Gastroesophageal sphincter (tissue), 3 donors: ENCODE results near the gene C12orf60.

Experiments used
- POLR2AphosphoS5 ChIP-seq: sonication (generic); formaldehyde crosslinking; IDR thresholded peaks from one replicate; pipeline ENCODE4 v1.6.1; 2017; ENCODE audit warnings: antibody characterized with exemption
- TF ChIP-seq, protein P1 (sequence below), 4 experiments: fragments of 200-600 bp in 2 of 4; fragments of 450-650 bp in 2 of 4; sonication (generic) in 1 of 4; IDR thresholded peaks; one replicate each; pipeline ENCODE4 v1.5.1; 2017 to 2019; ENCODE audit warnings: antibody characterized with exemption in 4 of 4, mild to moderate bottlenecking in 2 of 4, moderate library complexity in 2 of 4

DNA sequence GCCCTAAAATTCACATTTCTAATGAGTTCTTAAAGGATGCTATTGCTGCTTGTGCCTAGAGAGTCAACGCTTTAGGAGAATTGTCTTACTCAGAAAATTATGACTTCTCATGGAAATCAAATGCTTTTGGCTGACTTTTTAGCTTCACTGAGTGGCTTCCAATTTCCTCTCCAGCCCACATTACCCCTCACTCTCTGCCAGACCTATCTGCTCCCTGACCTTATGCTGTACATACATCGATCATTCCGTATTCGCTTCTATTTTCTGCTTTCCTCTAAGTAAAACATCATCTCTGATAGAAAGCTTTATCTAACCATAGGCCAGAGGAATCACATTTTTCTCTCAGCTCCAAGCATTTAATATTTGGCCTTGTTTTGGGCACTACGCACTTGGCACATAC, 23.0 kb downstream of the C12orf60 start:
- TF ChIP-seq, protein P1, sequence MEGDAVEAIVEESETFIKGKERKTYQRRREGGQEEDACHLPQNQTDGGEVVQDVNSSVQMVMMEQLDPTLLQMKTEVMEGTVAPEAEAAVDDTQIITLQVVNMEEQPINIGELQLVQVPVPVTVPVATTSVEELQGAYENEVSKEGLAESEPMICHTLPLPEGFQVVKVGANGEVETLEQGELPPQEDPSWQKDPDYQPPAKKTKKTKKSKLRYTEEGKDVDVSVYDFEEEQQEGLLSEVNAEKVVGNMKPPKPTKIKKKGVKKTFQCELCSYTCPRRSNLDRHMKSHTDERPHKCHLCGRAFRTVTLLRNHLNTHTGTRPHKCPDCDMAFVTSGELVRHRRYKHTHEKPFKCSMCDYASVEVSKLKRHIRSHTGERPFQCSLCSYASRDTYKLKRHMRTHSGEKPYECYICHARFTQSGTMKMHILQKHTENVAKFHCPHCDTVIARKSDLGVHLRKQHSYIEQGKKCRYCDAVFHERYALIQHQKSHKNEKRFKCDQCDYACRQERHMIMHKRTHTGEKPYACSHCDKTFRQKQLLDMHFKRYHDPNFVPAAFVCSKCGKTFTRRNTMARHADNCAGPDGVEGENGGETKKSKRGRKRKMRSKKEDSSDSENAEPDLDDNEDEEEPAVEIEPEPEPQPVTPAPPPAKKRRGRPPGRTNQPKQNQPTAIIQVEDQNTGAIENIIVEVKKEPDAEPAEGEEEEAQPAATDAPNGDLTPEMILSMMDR (IDR thresholded peaks at IDR 0.05): no peak
- no peak for TF ChIP-seq POLR2AphosphoS5
